Neuronal stem cell (in vitro differentiated cells): ENCODE measurements around the gene SIPA1.

Source experiments
- DNase-seq: peaks from one replicate; pipeline ENCODE4 v3.0.0-alpha.2; 2013; ENCODE audit warnings: low spot score
- H2AFZ ChIP-seq: one replicate; pipeline ENCODE4 v1.6.1; 2013; ENCODE audit warnings: mild to moderate bottlenecking, low read length, inconsistent platforms
- H2AK5ac ChIP-seq: 2 replicates; pipeline ENCODE4 v1.6.1; 2013; ENCODE audit warnings: low read depth, mild to moderate bottlenecking, inconsistent platforms, low read length, moderate library complexity, mixed read lengths
- H2BK120ac ChIP-seq: 2 replicates; pipeline ENCODE4 v1.6.1; 2013; ENCODE audit warnings: low read depth, mild to moderate bottlenecking, inconsistent platforms, low read length, moderate library complexity, mixed read lengths
- H2BK12ac ChIP-seq: one replicate; pipeline ENCODE4 v1.6.1; 2013; ENCODE audit warnings: low read length, inconsistent platforms
- H2BK15ac ChIP-seq: 2 replicates; pipeline ENCODE4 v1.6.1; 2013; ENCODE audit warnings: mild to moderate bottlenecking, low read length, inconsistent platforms, mixed read lengths
- H2BK5ac ChIP-seq: one replicate; pipeline ENCODE4 v1.6.1; 2013; ENCODE audit warnings: inconsistent platforms, mild to moderate bottlenecking, low read length, moderate library complexity
- H3K14ac ChIP-seq: one replicate; pipeline ENCODE4 v1.6.1; 2013; ENCODE audit warnings: low read length, inconsistent platforms
- H3K18ac ChIP-seq: 2 replicates; pipeline ENCODE4 v1.6.1; 2013; ENCODE audit warnings: low read length, inconsistent platforms
- H3K23ac ChIP-seq: 2 replicates; pipeline ENCODE4 v1.6.1; 2013; ENCODE audit warnings: low read depth, mild to moderate bottlenecking, mixed read lengths, low read length, inconsistent platforms; ENCODE audit not compliant: poor library complexity
- H3K27ac ChIP-seq: replicated peaks from 3 replicates; pipeline ENCODE4 v1.5.1; 2013; ENCODE audit warnings: low read length, inconsistent platforms
- H3K27me3 ChIP-seq, 3 experiments: 2 replicates each; pipeline ENCODE4 v1.6.1; 2013; ENCODE audit warnings: low read length in 3 of 3, mild to moderate bottlenecking in 2 of 3, inconsistent platforms in 1 of 3, low read depth in 1 of 3, mixed read lengths in 1 of 3, moderate library complexity in 1 of 3; ENCODE audit not compliant: control insufficient read depth in 3 of 3, insufficient read depth in 3 of 3
- H3K36me3 ChIP-seq, 2 donors: replicated peaks in 1 of 2; 2 replicates each; pipeline ENCODE4 v1.6.1; 2013; ENCODE audit warnings: low read length in 2 of 2; ENCODE audit not compliant: control insufficient read depth in 2 of 2, insufficient read depth in 2 of 2
- H3K4ac ChIP-seq: 2 replicates; pipeline ENCODE4 v1.6.1; 2013; ENCODE audit warnings: inconsistent platforms, mild to moderate bottlenecking, low read length, moderate library complexity
- H3K4me1 ChIP-seq, 2 donors: 1 replicate in 1 of 2; 2 replicates in 1 of 2; pipeline ENCODE4 v1.6.1; 2013; ENCODE audit warnings: low read length in 2 of 2, low read depth in 1 of 2; ENCODE audit not compliant: control insufficient read depth in 2 of 2, insufficient read depth in 1 of 2
- H3K4me2 ChIP-seq: one replicate; pipeline ENCODE4 v1.6.1; 2013; ENCODE audit warnings: mild to moderate bottlenecking, low read length, inconsistent platforms; ENCODE audit not compliant: insufficient read depth, poor library complexity, severe bottlenecking
- H3K4me3 ChIP-seq, 2 donors: 2 replicates each; pipeline ENCODE4 v1.5.1; 2013; ENCODE audit warnings: low read length in 2 of 2, mild to moderate bottlenecking in 2 of 2, inconsistent platforms in 1 of 2, moderate library complexity in 1 of 2
- H3K79me1 ChIP-seq: one replicate; pipeline ENCODE4 v1.6.1; 2013; ENCODE audit warnings: low read depth, mild to moderate bottlenecking, inconsistent platforms, low read length, moderate library complexity
- H3K9ac ChIP-seq: one replicate; pipeline ENCODE4 v1.6.1; 2013; ENCODE audit warnings: mild to moderate bottlenecking, low read depth, low read length, inconsistent platforms; ENCODE audit not compliant: poor library complexity
- H3K9me3 ChIP-seq, 2 donors: replicated peaks in 1 of 2; 2 replicates each; pipeline versions ENCODE3 to v1.6.1; 2013; ENCODE audit warnings: low read length in 2 of 2, mild to moderate bottlenecking in 2 of 2, inconsistent platforms in 1 of 2, low read depth in 1 of 2, mixed read lengths in 1 of 2, moderate library complexity in 1 of 2; ENCODE audit not compliant: control insufficient read depth in 2 of 2, insufficient read depth in 1 of 2
- H4K8ac ChIP-seq: one replicate; pipeline ENCODE4 v1.6.1; 2013; ENCODE audit warnings: low read depth, mild to moderate bottlenecking, inconsistent platforms, low read length, moderate library complexity
- H4K91ac ChIP-seq: one replicate; pipeline ENCODE4 v1.6.1; 2013; ENCODE audit warnings: low read length, low read depth, mild to moderate bottlenecking, inconsistent platforms; ENCODE audit not compliant: poor library complexity
- WGBS, 2 donors: extraction: QIAGEN DNeasy Blood & Tissue Kit; methylation state at CpG; one replicate each; pipeline ENCODE4 v1.1.7; 2013; ENCODE audit warnings: missing lambda C conversion rate in 2 of 2, mixed read lengths in 1 of 2; ENCODE audit not compliant: insufficient read length in 2 of 2, insufficient replicate concordance in 1 of 2; ENCODE audit errors: extremely low coverage in 2 of 2; 5-methylcytosine and 5-hydroxymethylcytosine counted together

The SIPA1 gene

GRCh38 chr11:65645710-65646109 lies 7.8 kb downstream of the SIPA1 start:
- Histone ChIP-seq H3K4me3 (no peak overlapping the region), H3K79me1 (no peaks in the 10 kb centered on the region), H2BK5ac (no peak overlapping the region), H3K36me3 (peaks cover 0 to 37% of the 10 kb centered on the region in 2 donors), H2AFZ (no peak overlapping the region), H2BK12ac (no peak overlapping the region), H4K8ac (no peak overlapping the region), H3K4me2 (no peak overlapping the region), H3K27ac (no peak overlapping the region), H2BK15ac (no peak overlapping the region), H4K91ac (no peak overlapping the region), H3K4me1 (peaks cover 0 to 12% of the 10 kb centered on the region in 2 donors), H2BK120ac (no peak overlapping the region), H3K9me3 (no peaks in the 10 kb centered on the region), H3K4ac (no peak overlapping the region), H2AK5ac (peak overlapping the region; percentile 11), H3K18ac (no peak overlapping the region), H3K14ac (no peak overlapping the region), H3K27me3 (peaks cover 0 to 20% (median 0%) of the 10 kb centered on the region in 3 experiments), H3K9ac (no peak overlapping the region), H3K23ac (peak overlapping the region; percentile 34)
- no peak for DNase-seq
- WGBS, 2 donors, result no CpG with 5 or more reads among the region's 10 CpGs

- Histone ChIP-seq H2BK15ac (peak overlapping the region; percentile 94), H3K79me1 (no peaks in the 10 kb centered on the region), H3K9ac (peak overlapping the region; percentile 21), H4K8ac (peak overlapping the region; percentile 65), H2BK120ac (no peak overlapping the region), H3K27ac (no peak overlapping the region), H4K91ac (no peak overlapping the region), H3K36me3 (peaks cover 0 to 32% of the 10 kb centered on the region in 2 donors), H3K4me1 (peaks cover 0 to 12% of the 10 kb centered on the region in 2 donors), H3K9me3 (no peaks in the 10 kb centered on the region), H3K23ac (peak overlapping the region; percentile 89), H3K27me3 (peaks cover 0 to 20% (median 0%) of the 10 kb centered on the region in 3 experiments), H3K18ac (peak overlapping the region; percentile 87), H2BK12ac (peak overlapping the region; percentile 73), H3K4ac (peak overlapping the region; percentile 66), H2AFZ (no peak overlapping the region), H3K4me2 (peak overlapping the region; percentile 69), H3K14ac (peak overlapping the region; percentile 71), H3K4me3 (peak overlapping the region in 1 of 2 donors; percentile 81), H2BK5ac (no peak overlapping the region), H2AK5ac (peak overlapping the region; percentile 92)
- no peak for DNase-seq
- WGBS, 2 donors, result no CpG with 5 or more reads among the region's 68 CpGs
These were observed 8.5 kb downstream of the SIPA1 start for GRCh38 chr11:65646288-65646957.

DNA sequence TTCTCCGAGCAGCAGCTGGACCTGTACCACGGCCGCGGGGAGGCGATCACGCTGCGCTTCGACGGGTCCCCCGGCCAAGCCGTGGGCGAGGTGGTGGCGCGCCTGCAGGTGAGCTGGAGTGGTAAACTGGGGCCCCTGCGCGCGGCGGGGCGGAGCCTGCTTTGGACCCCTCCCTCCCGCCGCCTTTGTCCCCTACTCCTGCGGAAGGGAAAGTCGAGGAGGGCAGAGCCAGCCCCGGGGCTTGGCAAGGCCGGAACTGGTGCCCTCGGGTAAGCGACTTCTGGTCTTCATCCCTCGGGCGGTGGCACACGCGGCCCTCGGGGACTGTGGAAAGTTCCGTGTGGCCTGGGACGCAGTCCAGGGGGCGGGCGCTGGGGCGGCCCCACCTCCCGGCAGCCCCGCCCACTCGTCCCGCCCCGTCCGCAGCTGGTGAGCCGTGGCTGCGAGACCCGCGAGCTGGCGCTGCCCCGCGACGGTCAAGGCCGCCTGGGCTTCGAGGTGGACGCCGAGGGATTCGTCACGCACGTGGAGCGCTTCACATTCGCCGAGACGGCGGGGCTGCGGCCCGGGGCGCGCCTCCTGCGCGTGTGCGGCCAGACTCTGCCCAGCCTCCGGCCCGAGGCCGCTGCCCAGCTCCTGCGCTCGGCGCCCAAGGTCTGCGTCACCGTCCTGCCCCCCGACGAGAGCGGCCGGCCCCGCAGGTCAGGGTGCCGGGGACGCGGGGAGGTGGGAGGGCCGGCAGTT lies 9.2 kb downstream of the SIPA1 start:
- H2AFZ ChIP-seq, result no peak overlapping the region
- H3K4ac ChIP-seq, result no peak overlapping the region
- H3K36me3 ChIP-seq, result peaks cover 0 to 27% of the 10 kb centered on the region in 2 donors
- no peak overlapping the region for H3K27ac ChIP-seq
- H3K4me3 ChIP-seq, result peak overlapping the region in 1 of 2 donors; percentile 81
- no peak overlapping the region for H3K9ac ChIP-seq
- WGBS, 2 donors, result no CpG with 5 or more reads among the region's 87 CpGs
- peak overlapping the region; percentile 71 for H3K14ac ChIP-seq
- H2BK12ac ChIP-seq, result peak overlapping the region; percentile 73
- H3K27me3 ChIP-seq, result peaks cover 0 to 20% (median 0%) of the 10 kb centered on the region in 3 experiments
- H2BK5ac ChIP-seq, result no peak overlapping the region
- no peak overlapping the region for H4K8ac ChIP-seq
- H2AK5ac ChIP-seq, result peak overlapping the region; percentile 92
- H3K4me1 ChIP-seq, result peaks cover 6 to 14% of the 10 kb centered on the region in 2 donors
- no peaks in the 10 kb centered on the region for H3K79me1 ChIP-seq
- no peak overlapping the region for H4K91ac ChIP-seq
- H3K18ac ChIP-seq, result peak overlapping the region; percentile 87
- H3K4me2 ChIP-seq, result peak overlapping the region; percentile 69
- no peaks in the 10 kb centered on the region for H3K9me3 ChIP-seq
- H3K23ac ChIP-seq, result peak overlapping the region; percentile 89
- peak overlapping the region; percentile 72 for H2BK120ac ChIP-seq
- DNase-seq, result peak; percentile 17
- peak overlapping the region; percentile 94 for H2BK15ac ChIP-seq

GRCh38 chr11:65648997-65649493 lies 11.1 kb downstream of the SIPA1 start:
- Histone ChIP-seq H2AFZ (no peak overlapping the region), H3K27ac (no peak overlapping the region), H3K27me3 (peaks cover 0 to 17% (median 0%) of the 10 kb centered on the region in 3 experiments), H3K23ac (no peak overlapping the region), H3K79me1 (no peaks in the 10 kb centered on the region), H2BK12ac (peak overlapping the region; percentile 54), H2AK5ac (peak overlapping the region; percentile 74), H3K9me3 (no peaks in the 10 kb centered on the region), H2BK5ac (no peak overlapping the region), H4K91ac (no peak overlapping the region), H4K8ac (no peak overlapping the region), H3K4me3 (no peak overlapping the region), H3K4me1 (peaks cover 14 to 16% of the 10 kb centered on the region in 2 donors), H3K36me3 (peaks cover 0 to 29% of the 10 kb centered on the region in 2 donors), H3K9ac (no peak overlapping the region), H2BK15ac (no peak overlapping the region), H2BK120ac (no peak overlapping the region), H3K4ac (no peak overlapping the region), H3K4me2 (no peak overlapping the region), H3K18ac (peak overlapping the region; percentile 11), H3K14ac (peak overlapping the region; percentile 12)
- no CpG with 5 or more reads among the region's 12 CpGs for WGBS, 2 donors
- no peak for DNase-seq
